Loucy (cell line): Measurements from ENCODE around the gene IGF2R.

Source experiments
- CTCF ChIP-seq: fragments of 200-600 bp; sonication (generic); conservative IDR thresholded peaks from 2 replicates; pipeline ENCODE4 v1.5.1; 2014; ENCODE audit warnings: mild to moderate bottlenecking, antibody characterized with exemption, low read length
- EZH2phosphoT487 ChIP-seq: fragments of 200-600 bp; IDR thresholded peaks from 2 replicates; pipeline ENCODE4 v1.6.1; 2018; ENCODE audit warnings: antibody characterized with exemption, mild to moderate bottlenecking, moderate library complexity, borderline replicate concordance

- no peak for TF ChIP-seq CTCF
- TF ChIP-seq EZH2phosphoT487, result no peak
Observed at GRCh38 chr6:160007611-160008010, 38.7 kb downstream of the IGF2R start.
